Mucosa of descending colon (tissue), 3 donors: ENCODE results near the gene HK1. TPM values are rescaled to one million over a fixed set of nuclear protein-coding genes. Genes with fewer than 3 reads are reported as not detected.
A peak's percentile ranks its signal among the peaks of the same experiment; 100 is the strongest.
"Not testable (repeated sequence)": the region's sequence is repeated elsewhere in the genome, so short reads cannot be mapped to it uniquely, and the experiment has no call there.

Experiments used
- ATAC-seq: fragments of 200-7000 bp; cut with Tn5 transposase; one replicate; pipeline ENCODE4 v1.9.1; 2020; ENCODE audit warnings: mild to moderate bottlenecking, moderate library complexity
- DNase-seq, 3 donors: peaks; one replicate each; pipeline ENCODE4 v3.0.0-alpha.2; 2020
- H3K36me3 ChIP-seq: fragments of 200-600 bp; one replicate; pipeline ENCODE4 v1.8.0; 2021; ENCODE audit warnings: low read depth, mild to moderate bottlenecking
- H3K4me1 ChIP-seq: fragments of 200-600 bp; one replicate; pipeline ENCODE4 v1.8.0; 2021; ENCODE audit warnings: low read depth, mild to moderate bottlenecking
- H3K4me3 ChIP-seq: fragments of 200-600 bp; one replicate; pipeline ENCODE4 v1.8.0; 2021; ENCODE audit warnings: mild to moderate bottlenecking
- H3K9me3 ChIP-seq: fragments of 200-600 bp; one replicate; pipeline ENCODE4 v1.8.0; 2021; ENCODE audit warnings: mild to moderate bottlenecking
- CTCF ChIP-seq: fragments of 200-600 bp; IDR thresholded peaks from one replicate; pipeline ENCODE4 v1.8.0; 2022; ENCODE audit warnings: antibody characterized with exemption, mild to moderate bottlenecking
- intact Hi-C, 2 donors: fragments of 100-400 bp; cut with DNase I in 1 of 2; cut with micrococcal nuclease in 1 of 2; formaldehyde crosslinking; loops; one replicate each; pipeline versions ENCODE4 v1.11.0 to v1.11.1; 2022; cut with DNase I, micrococcal nuclease
- total RNA-seq, 3 donors: library from RNA; stranded (reverse); fragmentation: NEBNext Ultra II Directional in 2 of 3; extraction: Animal tissue kit (Norgen Biotek cat#: 25700) in 2 of 3; gene quantifications; one replicate each; pipeline versions ENCODE4 v1.2.1 to v1.2.4, GENCODE V29; 2021 to 2023
- donor health status: DM: no; HTN: no; CAD: no; lungs with moderate emphysema.
- donor health status: DM: no; HTN: no; CAD: no.
- donor health status: DM: no; HTN: yes; CAD: no.

Gene HK1
- total RNA-seq, 3 donors from 2014 or later: 63.9 to 102 (median 81.3) TPM

DNA sequence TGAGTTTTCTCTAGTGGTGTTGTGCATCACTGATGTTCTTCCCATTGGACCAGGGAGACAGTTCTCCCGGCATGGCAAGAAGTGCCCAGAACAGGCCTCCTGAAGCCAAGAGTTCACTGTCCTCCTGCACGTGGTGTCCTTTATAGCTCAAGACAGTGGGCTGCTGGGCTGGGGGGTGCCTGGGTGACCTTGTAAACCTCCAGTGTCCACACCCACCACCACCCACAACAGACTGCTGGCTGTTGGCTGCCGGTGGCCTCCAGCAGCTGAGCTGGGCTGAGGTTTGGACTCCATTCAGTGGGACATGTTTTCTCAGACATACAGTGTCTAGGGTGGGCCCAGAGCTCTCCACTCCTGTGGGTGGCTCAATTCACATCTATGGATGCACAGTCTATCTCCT is 42.2 kb downstream of the HK1 start:
- no peak for ATAC-seq
- Histone ChIP-seq H3K4me1 (peaks cover 35% of the 10 kb centered on the region), H3K36me3 (no peaks in the 10 kb centered on the region), H3K9me3 (no peaks in the 10 kb centered on the region), H3K4me3 (no peak overlapping the region)
- no peak for TF ChIP-seq CTCF
- intact Hi-C loops: no loop called here
- peak in 1 of 3 donors; percentile 41 for DNase-seq

DNA sequence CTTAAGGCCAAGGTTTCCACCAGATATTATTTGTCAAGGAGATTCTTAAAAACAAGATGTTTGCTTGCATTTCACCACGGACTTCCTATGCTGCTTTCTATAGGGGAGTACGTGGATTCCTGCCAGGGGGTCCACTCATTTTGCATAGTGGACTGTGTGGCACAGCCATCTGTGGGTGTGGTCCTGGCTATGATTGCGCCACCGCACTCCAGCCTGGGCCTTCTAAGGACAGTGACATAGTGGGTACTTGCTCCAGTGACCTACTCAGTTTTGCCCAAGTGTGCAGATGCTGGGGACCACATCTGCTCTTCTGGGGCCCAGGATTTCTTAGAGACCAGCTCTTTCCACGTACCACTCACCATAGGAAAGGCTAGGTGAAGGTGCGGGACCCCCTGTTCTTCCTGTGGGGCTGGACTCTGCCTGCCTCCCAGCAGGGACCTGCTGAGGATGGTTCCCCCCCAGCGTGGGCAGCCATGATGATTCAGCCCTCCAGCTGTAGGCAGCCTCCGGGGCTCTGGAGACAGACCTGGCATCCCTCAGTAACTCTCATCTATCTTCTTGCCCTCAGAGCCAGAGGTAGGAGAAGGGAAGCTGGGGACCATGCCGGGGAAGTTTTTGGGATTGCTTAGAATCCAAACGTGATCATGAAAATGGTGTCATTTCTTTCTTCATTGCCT is 42.9 kb downstream of the HK1 start:
- TF ChIP-seq CTCF: no peak
- H3K4me3 ChIP-seq: no peak overlapping the region
- H3K4me1 ChIP-seq: peaks cover 40% of the 10 kb centered on the region
- DNase-seq: no peak
- intact Hi-C loops: no loop called here
- no peaks in the 10 kb centered on the region for H3K9me3 ChIP-seq
- no peaks in the 10 kb centered on the region for H3K36me3 ChIP-seq
- ATAC-seq: no peak

DNA sequence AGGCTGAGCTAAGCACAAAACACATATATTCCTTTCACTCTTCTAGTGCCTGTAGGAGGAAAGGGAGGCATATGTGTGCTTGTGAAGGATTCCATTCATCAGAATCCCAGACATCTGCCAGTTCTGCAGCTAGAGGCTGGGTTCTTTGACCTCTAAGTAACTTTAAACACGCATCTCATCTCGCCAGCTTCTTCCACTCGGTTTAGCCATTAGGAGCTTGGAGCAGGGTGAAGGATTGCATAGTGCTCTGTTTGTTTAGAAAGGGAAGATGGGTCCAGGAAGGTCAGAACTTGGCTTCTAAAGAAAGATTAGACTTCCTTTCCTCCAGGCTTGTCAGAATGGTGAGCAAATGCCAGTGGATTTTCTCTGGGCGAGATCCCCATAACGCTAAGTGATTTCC is 43.6 kb downstream of the HK1 start:
- no peak for TF ChIP-seq CTCF
- intact Hi-C loops: no loop called here
- ATAC-seq (no peak), DNase-seq (no peak)
- no peaks in the 10 kb centered on the region for H3K36me3 ChIP-seq
- H3K9me3 ChIP-seq: no peaks in the 10 kb centered on the region
- H3K4me1 ChIP-seq: peaks cover 43% of the 10 kb centered on the region
- H3K4me3 ChIP-seq: no peak overlapping the region

DNA sequence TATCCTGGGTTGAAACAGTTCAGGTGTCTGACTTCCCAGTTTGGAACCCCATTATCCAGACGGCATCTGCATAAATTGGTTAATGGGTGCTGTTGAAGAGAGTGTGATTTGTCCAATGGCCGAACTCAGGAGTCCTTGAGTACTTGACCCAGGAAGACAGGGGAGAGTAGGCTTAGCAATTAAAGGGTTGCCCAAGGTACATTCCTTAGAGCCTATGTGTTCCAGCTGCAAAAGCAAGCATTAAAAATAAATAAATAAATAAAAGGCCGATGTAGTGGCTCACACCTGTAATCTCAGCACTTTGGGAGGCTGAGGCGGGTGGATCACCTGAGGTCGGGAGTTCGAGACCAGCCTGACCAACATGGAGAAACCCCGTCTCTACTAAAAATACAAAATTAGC is 44.0 kb downstream of the HK1 start:
- intact Hi-C loops, ATAC-seq, H3K36me3 ChIP-seq, H3K9me3 ChIP-seq, H3K4me3 ChIP-seq, DNase-seq: not testable (repeated sequence)
- peaks cover 42% of the 10 kb centered on the region for H3K4me1 ChIP-seq

- no peak overlapping the region for H3K4me3 ChIP-seq
- no peak for ATAC-seq
- no peaks in the 10 kb centered on the region for H3K36me3 ChIP-seq
- no peak for DNase-seq
- H3K4me1 ChIP-seq: peaks cover 50% of the 10 kb centered on the region
- TF ChIP-seq CTCF: no peak
- H3K9me3 ChIP-seq: no peaks in the 10 kb centered on the region
- intact Hi-C loops: no loop called here
Observed at GRCh38 chr10:69323622-69324021, 45.3 kb downstream of the HK1 start.

GRCh38 chr10:69324583-69324982 is 46.3 kb downstream of the HK1 start:
- TF ChIP-seq CTCF: no peak
- Histone ChIP-seq H3K4me3 (no peak overlapping the region), H3K36me3 (no peaks in the 10 kb centered on the region), H3K4me1 (peaks cover 49% of the 10 kb centered on the region), H3K9me3 (no peaks in the 10 kb centered on the region)
- intact Hi-C loops: no loop called here
- DNase-seq: no peak
- no peak for ATAC-seq

- intact Hi-C loops, H3K4me3 ChIP-seq, DNase-seq, H3K9me3 ChIP-seq, H3K36me3 ChIP-seq: not testable (repeated sequence)
- peaks cover 37% of the 10 kb centered on the region for H3K4me1 ChIP-seq
- peak; percentile 58 for ATAC-seq
Observed at GRCh38 chr10:69325637-69326523, 47.6 kb downstream of the HK1 start.
